IMR-90 (cell line): ENCODE data around the gene GZF1. TPM values are rescaled to one million over a fixed set of nuclear protein-coding genes. Genes with fewer than 3 reads are reported as not detected.
A peak's percentile ranks its signal among the peaks of the same experiment; 100 is the strongest.

ENCODE experiments used
- ATAC-seq: fragments of 200-7000 bp; cut with Tn5 transposase; 2 replicates; pipeline ENCODE4 v1.9.1; 2020; ENCODE audit warnings: low read depth, mild to moderate bottlenecking, moderate library complexity
- BruUV-seq: library from RNA; stranded (reverse); fragments of 400-500 nt; replicated peaks from 2 replicates; lab custom pipeline; 2021; lab: Mats Ljungman, UMichigan
- CTCF ChIA-PET: fragments of 300-600 bp; formaldehyde crosslinking; extraction: SDS; loops from one replicate; lab custom pipeline; 2021; ENCODE audit warnings: antibody characterized with exemption; lab: Yijun Ruan, JAX
- POLR2A ChIA-PET: fragments of 300-600 bp; sonication (Branson Sonifier 250); formaldehyde crosslinking; loops from one replicate; lab custom pipeline; 2022; ENCODE audit warnings: antibody characterized with exemption; ENCODE audit not compliant: unreplicated experiment; lab: Charles Lee
- DNase-seq: peaks from one replicate; pipeline ENCODE4 v3.0.0; 2013
- H2AFZ ChIP-seq: replicated peaks from 2 replicates; pipeline ENCODE3; 2013; ENCODE audit warnings: low read length, mild to moderate bottlenecking; ENCODE audit not compliant: poor library complexity
- H2AK5ac ChIP-seq: 2 replicates; pipeline ENCODE4 v1.6.1; 2013; ENCODE audit warnings: low read depth, low read length, inconsistent platforms
- H2AK9ac ChIP-seq: replicated peaks from 2 replicates; pipeline ENCODE3; 2013; ENCODE audit warnings: mild to moderate bottlenecking, low read depth, low read length, moderate library complexity; ENCODE audit not compliant: poor library complexity
- H2BK120ac ChIP-seq: 2 replicates; pipeline ENCODE4 v1.6.1; 2013; ENCODE audit warnings: low read depth, low read length, inconsistent platforms
- H2BK15ac ChIP-seq: 3 replicates; pipeline ENCODE4 v1.6.1; 2013; ENCODE audit warnings: low read depth, low read length, inconsistent platforms
- H2BK20ac ChIP-seq: 2 replicates; pipeline ENCODE4 v1.6.1; 2013; ENCODE audit warnings: low read depth, mild to moderate bottlenecking, inconsistent platforms, low read length, moderate library complexity
- H2BK5ac ChIP-seq: 2 replicates; pipeline ENCODE4 v1.6.1; 2013; ENCODE audit warnings: mild to moderate bottlenecking, low read depth, low read length, inconsistent platforms; ENCODE audit not compliant: poor library complexity, severe bottlenecking
- H3K14ac ChIP-seq: replicated peaks from 2 replicates; pipeline ENCODE4 v1.6.1; 2013; ENCODE audit warnings: low read depth, low read length, inconsistent platforms
- H3K18ac ChIP-seq: 2 replicates; pipeline ENCODE4 v1.6.1; 2013; ENCODE audit warnings: low read depth, low read length, control low read depth
- H3K23ac ChIP-seq: 2 replicates; pipeline ENCODE4 v1.6.1; 2013; ENCODE audit warnings: low read depth, low read length, inconsistent platforms
- H3K27ac ChIP-seq: 2 replicates; pipeline ENCODE4 v1.5.1; 2013; ENCODE audit warnings: mild to moderate bottlenecking, control low read depth, low read length; ENCODE audit not compliant: insufficient read depth
- H3K27me3 ChIP-seq: 2 replicates; pipeline ENCODE4 v1.6.1; 2013; ENCODE audit warnings: low read length; ENCODE audit not compliant: control insufficient read depth, insufficient read depth
- H3K36me3 ChIP-seq: 2 replicates; pipeline ENCODE4 v1.6.1; 2013; ENCODE audit warnings: low read length, mixed read lengths; ENCODE audit not compliant: control insufficient read depth, insufficient read depth
- H3K4ac ChIP-seq: 2 replicates; pipeline ENCODE4 v1.6.1; 2013; ENCODE audit warnings: low read depth, low read length, inconsistent platforms
- H3K4me1 ChIP-seq: 2 replicates; pipeline ENCODE4 v1.6.1; 2013; ENCODE audit warnings: low read length, mixed read lengths; ENCODE audit not compliant: control insufficient read depth, insufficient read depth
- H3K4me2 ChIP-seq: 2 replicates; pipeline ENCODE4 v1.6.1; 2013; ENCODE audit warnings: low read depth, mild to moderate bottlenecking, control low read depth, low read length, moderate library complexity
- H3K4me3 ChIP-seq: 2 replicates; pipeline ENCODE4 v1.5.1; 2013; ENCODE audit warnings: low read depth, mild to moderate bottlenecking, control low read depth, low read length, moderate library complexity; ENCODE audit not compliant: insufficient read depth
- H3K56ac ChIP-seq: 2 replicates; pipeline ENCODE4 v1.6.1; 2013; ENCODE audit warnings: low read length, inconsistent platforms; ENCODE audit not compliant: insufficient read depth; ENCODE audit errors: extremely low read depth
- H3K79me1 ChIP-seq, 2 experiments: 2 replicates each; pipeline ENCODE4 v1.6.1; 2013; ENCODE audit warnings: low read length in 2 of 2, inconsistent platforms in 1 of 2, low read depth in 1 of 2
- H3K9ac ChIP-seq: 2 replicates; pipeline ENCODE4 v1.6.1; 2013; ENCODE audit warnings: low read depth, low read length, control low read depth
- H3K9me1 ChIP-seq: 2 replicates; pipeline ENCODE4 v1.6.1; 2013; ENCODE audit warnings: low read length, inconsistent platforms; ENCODE audit not compliant: insufficient read depth
- H3K9me3 ChIP-seq: 2 replicates; pipeline ENCODE4 v1.6.1; 2013; ENCODE audit warnings: low read length; ENCODE audit not compliant: control insufficient read depth, insufficient read depth
- H4K20me1 ChIP-seq: 2 replicates; pipeline ENCODE4 v1.6.1; 2013; ENCODE audit warnings: low read length, inconsistent platforms; ENCODE audit not compliant: insufficient read depth
- H4K5ac ChIP-seq: 2 replicates; pipeline ENCODE4 v1.6.1; 2013; ENCODE audit warnings: mild to moderate bottlenecking, low read depth, low read length, control low read depth
- H4K8ac ChIP-seq, 2 experiments: 2 replicates each; pipeline ENCODE4 v1.6.1; 2013; ENCODE audit warnings: low read depth in 2 of 2, low read length in 2 of 2, control low read depth in 1 of 2, inconsistent platforms in 1 of 2
- H4K91ac ChIP-seq: 2 replicates; pipeline ENCODE4 v1.6.1; 2013; ENCODE audit warnings: low read depth, low read length, inconsistent platforms; ENCODE audit not compliant: insufficient read depth
- FOS ChIP-seq: fragments of 150-350 bp; IDR thresholded peaks from 2 replicates; pipeline ENCODE4 v1.6.1; 2016; ENCODE audit warnings: low read depth, low read length
- MAFK ChIP-seq: IDR thresholded peaks from 2 replicates; pipeline ENCODE4 v1.6.1; 2012; ENCODE audit warnings: low read depth, low read length, improper control_type of control experiment
- MXI1 ChIP-seq: IDR thresholded peaks from 2 replicates; pipeline ENCODE4 v1.6.1; 2012; ENCODE audit warnings: low read depth, mild to moderate bottlenecking, low read length, moderate library complexity, borderline replicate concordance
- RAD21 ChIP-seq: IDR thresholded peaks from 2 replicates; pipeline ENCODE4 v1.6.1; 2012; ENCODE audit warnings: low read length, improper control_type of control experiment
- RCOR1 ChIP-seq: IDR thresholded peaks from 2 replicates; pipeline ENCODE4 v1.6.1; 2012; ENCODE audit warnings: mild to moderate bottlenecking, low read length, improper control_type of control experiment; ENCODE audit not compliant: insufficient replicate concordance
- WGBS, 2 experiments: methylation state at CpG; one replicate each; pipeline versions ENCODE4 v1.1.5 to v1.1.7; 2013; ENCODE audit warnings: missing lambda C conversion rate in 2 of 2; ENCODE audit not compliant: insufficient read length in 1 of 2; ENCODE audit errors: extremely low coverage in 2 of 2; 5-methylcytosine and 5-hydroxymethylcytosine counted together
- dilution Hi-C: fragments of 300-500 bp; cut with HindIII; formaldehyde crosslinking; loops from one replicate; pipeline ENCODE4 v1.14.3; 2018; ENCODE audit warnings: low sequenced_read_pairs; ENCODE audit not compliant: unreplicated experiment
- in situ Hi-C: fragments of 300-500 bp; cut with MboI; formaldehyde crosslinking; loops from 3 replicates; pipeline ENCODE4 v1.14.3; 2019; ENCODE audit warnings: low sequenced_read_pairs, inconsistent platforms, mixed read lengths
- intact Hi-C: fragments of 100-400 bp; cut with micrococcal nuclease; formaldehyde crosslinking; loops from 2 replicates; pipeline ENCODE4 v1.10.0; 2022
- polyA plus RNA-seq, 3 experiments: library from polyadenylated mRNA; depleted of rRNA; stranded (reverse); fragments of >200 nt; gene quantifications; 2 replicates each; pipeline ENCODE4 v1.2.3, GENCODE V29; 2012; ENCODE audit warnings: low replicate concordance in 1 of 3
- total RNA-seq: library from RNA; depleted of rRNA; stranded (reverse); fragments of >200 nt; gene quantifications from 2 replicates; pipeline ENCODE4 v1.2.3, GENCODE V29; 2012
- TF ChIP-seq, protein P1 (sequence below): conservative IDR thresholded peaks from 2 replicates; pipeline ENCODE4 v1.5.1; 2012; ENCODE audit warnings: mild to moderate bottlenecking, low read depth, low read length, improper control_type of control experiment

The GZF1 gene
- total and polyA plus RNA-seq, 2 of the 4 experiments (the other 2 are of a cell fraction): 23.7 to 24.7 TPM

DNA sequence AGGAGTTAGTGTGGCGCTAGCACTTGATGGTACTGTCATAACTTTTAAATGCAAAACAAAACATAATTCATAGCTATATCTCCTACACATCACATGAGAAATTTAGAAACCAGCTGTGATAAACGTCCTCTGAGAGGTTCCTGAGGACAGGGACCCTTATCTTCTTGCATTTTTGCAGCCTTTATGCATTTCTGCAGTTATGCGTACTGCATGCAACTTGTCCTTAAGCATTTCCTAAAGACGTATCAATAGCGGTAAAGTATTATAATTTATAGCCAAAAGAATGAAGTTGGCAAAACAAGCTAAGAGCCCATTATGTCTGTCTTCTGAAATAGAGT is 57.6 kb downstream of the GZF1 start:
- Histone ChIP-seq H3K4me1 (peaks cover 1% of the 10 kb centered on the region; the same call in 1 of the 2 replicates), H3K4me2 (peak overlapping the region; percentile 78), H2AK9ac (no peak overlapping the region), H2BK5ac (peak overlapping the region; percentile 52), H4K20me1 (peaks cover 12% of the 10 kb centered on the region; the same call in 1 of the 2 replicates), H3K4ac (0 out of 2 replicates have a peak overlapping the region, but pooled peaks have one; percentile 48), H2BK20ac (no peak overlapping the region), H3K18ac (peak overlapping the region; percentile 51; the same call in 1 of the 2 replicates), H3K4me3 (peak overlapping the region; percentile 67), H2AFZ (no peak overlapping the region), H4K8ac (no peak overlapping the region; a peak in 1 of 4 replicates), H3K56ac (0 out of 2 replicates have a peak overlapping the region, but pooled peaks have one; percentile 29), H3K27ac (no peak overlapping the region), H2BK15ac (no peak overlapping the region), H3K27me3 (no peaks in the 10 kb centered on the region), H3K14ac (0 out of 2 replicates have a peak overlapping the region, but pooled peaks have one; percentile 54), H3K9me1 (peaks cover 3% of the 10 kb centered on the region), H3K9me3 (no peaks in the 10 kb centered on the region), H2BK120ac (no peak overlapping the region), H3K23ac (peak overlapping the region; percentile 88), H3K79me1 (peaks cover 3 to 24% of the 10 kb centered on the region in 2 experiments; a peak in 3 of 4 replicates), H3K9ac (peak overlapping the region; percentile 69; the same call in 1 of the 2 replicates), H4K91ac (no peak overlapping the region), H3K36me3 (no peaks in the 10 kb centered on the region), H4K5ac (no peak overlapping the region; the same call in 1 of the 2 replicates), H2AK5ac (no peak overlapping the region)
- dilution Hi-C loops: no loop called here
- BruUV-seq: no TSS peak
- ATAC-seq (no peak), DNase-seq (no peak)
- CTCF ChIA-PET: interaction anchor here (0.5 to 1.5 kb wide), 3 partner anchors 22 to 209 kb away, joined by 3 to 6 read pairs (median 4); partner anchors contain the start of gene NXT1
- WGBS, 2 experiments: 0% methylated on average over 1 of the region's 5 CpGs; no CpG with 5 or more reads in 1 of the 2 experiments
- POLR2A ChIA-PET: no interaction called here
- in situ Hi-C loops: no loop called here
- intact Hi-C loops: no loop called here
- TF ChIP-seq MAFK: no peak
- TF ChIP-seq, protein P1, sequence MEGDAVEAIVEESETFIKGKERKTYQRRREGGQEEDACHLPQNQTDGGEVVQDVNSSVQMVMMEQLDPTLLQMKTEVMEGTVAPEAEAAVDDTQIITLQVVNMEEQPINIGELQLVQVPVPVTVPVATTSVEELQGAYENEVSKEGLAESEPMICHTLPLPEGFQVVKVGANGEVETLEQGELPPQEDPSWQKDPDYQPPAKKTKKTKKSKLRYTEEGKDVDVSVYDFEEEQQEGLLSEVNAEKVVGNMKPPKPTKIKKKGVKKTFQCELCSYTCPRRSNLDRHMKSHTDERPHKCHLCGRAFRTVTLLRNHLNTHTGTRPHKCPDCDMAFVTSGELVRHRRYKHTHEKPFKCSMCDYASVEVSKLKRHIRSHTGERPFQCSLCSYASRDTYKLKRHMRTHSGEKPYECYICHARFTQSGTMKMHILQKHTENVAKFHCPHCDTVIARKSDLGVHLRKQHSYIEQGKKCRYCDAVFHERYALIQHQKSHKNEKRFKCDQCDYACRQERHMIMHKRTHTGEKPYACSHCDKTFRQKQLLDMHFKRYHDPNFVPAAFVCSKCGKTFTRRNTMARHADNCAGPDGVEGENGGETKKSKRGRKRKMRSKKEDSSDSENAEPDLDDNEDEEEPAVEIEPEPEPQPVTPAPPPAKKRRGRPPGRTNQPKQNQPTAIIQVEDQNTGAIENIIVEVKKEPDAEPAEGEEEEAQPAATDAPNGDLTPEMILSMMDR: no peak
- TF ChIP-seq MXI1: no peak
- no peak for TF ChIP-seq RCOR1
- no peak for TF ChIP-seq FOS
- TF ChIP-seq RAD21: no peak
